H1 (cell line): ENCODE results near the gene ENPP3. TPM values are rescaled to one million over a fixed set of nuclear protein-coding genes. Genes with fewer than 3 reads are reported as not detected.

Source experiments
- CTCF ChIA-PET: fragments of 300-600 bp; sonication (Branson Sonifier 250); formaldehyde crosslinking; loops from one replicate; lab custom pipeline; 2021; ENCODE audit not compliant: partially characterized antibody; lab: Charles Lee
- POLR2A ChIA-PET: fragments of 300-600 bp; sonication (Branson Sonifier 250); formaldehyde crosslinking; loops from one replicate; lab custom pipeline; 2021; ENCODE audit warnings: inconsistent platforms; ENCODE audit not compliant: partially characterized antibody; lab: Charles Lee
- DNase-seq, 2 experiments: peaks; one replicate each; pipeline versions ENCODE4 v3.0.0 to v3.0.0-alpha.2; 2010 to 2022; ENCODE audit warnings: low spot score in 2 of 2, low read depth in 1 of 2, mixed read lengths in 1 of 2
- FAIRE-seq: peaks from 2 replicates; lab custom pipeline; 2011; peaks lifted over from hg19 to GRCh38; lab: Jason Lieb, UNC
- H2AFZ ChIP-seq: 2 replicates; pipeline ENCODE4 v1.8.1; 2012; ENCODE audit warnings: low read length, inconsistent platforms
- H2AK5ac ChIP-seq: 2 replicates; pipeline ENCODE4 v1.6.1; 2013; ENCODE audit warnings: low read depth, low read length
- H2BK120ac ChIP-seq: replicated peaks from 2 replicates; pipeline ENCODE3; 2013; ENCODE audit warnings: low read depth, low read length, inconsistent platforms
- H2BK12ac ChIP-seq: 2 replicates; pipeline ENCODE4 v1.6.1; 2013; ENCODE audit warnings: low read depth, low read length
- H2BK15ac ChIP-seq: 2 replicates; pipeline ENCODE4 v1.6.1; 2013; ENCODE audit warnings: low read length
- H2BK20ac ChIP-seq: 2 replicates; pipeline ENCODE4 v1.6.1; 2013; ENCODE audit warnings: low read length
- H2BK5ac ChIP-seq: 2 replicates; pipeline ENCODE4 v1.6.1; 2013; ENCODE audit warnings: low read depth, low read length
- H3K14ac ChIP-seq: 2 replicates; pipeline ENCODE4 v1.6.1; 2013; ENCODE audit warnings: inconsistent platforms; ENCODE audit not compliant: insufficient read length
- H3K18ac ChIP-seq: 2 replicates; pipeline ENCODE4 v1.6.1; 2013; ENCODE audit warnings: low read length; ENCODE audit errors: extremely low read depth
- H3K23ac ChIP-seq: 2 replicates; pipeline ENCODE4 v1.6.1; 2013; ENCODE audit warnings: inconsistent platforms; ENCODE audit not compliant: insufficient read length
- H3K23me2 ChIP-seq: 2 replicates; pipeline ENCODE4 v1.6.1; 2013; ENCODE audit warnings: low read depth, low read length
- H3K27ac ChIP-seq: 2 replicates; pipeline ENCODE4 v1.6.1; 2011; ENCODE audit warnings: low read depth, low read length, inconsistent platforms
- H3K27me3 ChIP-seq, 4 experiments: replicated peaks in 1 of 4; 1 replicate in 1 of 4; 2 replicates in 3 of 4; pipeline versions ENCODE4 v1.6.1 to v1.8.1; 2011 to 2013; ENCODE audit warnings: low read length in 3 of 4, mild to moderate bottlenecking in 3 of 4, inconsistent platforms in 2 of 4, mixed read lengths in 2 of 4, moderate library complexity in 1 of 4; ENCODE audit not compliant: control insufficient read depth in 3 of 4, insufficient read depth in 3 of 4; ENCODE audit errors: extremely low read depth in 1 of 4
- H3K36me3 ChIP-seq, 4 experiments: 2 replicates each; pipeline versions ENCODE4 v1.6.1 to v1.8.1; 2011 to 2013; ENCODE audit warnings: mild to moderate bottlenecking in 4 of 4, low read length in 3 of 4, moderate library complexity in 2 of 4, control low read depth in 1 of 4, inconsistent platforms in 1 of 4; ENCODE audit not compliant: insufficient read depth in 4 of 4, control insufficient read depth in 2 of 4
- H3K4ac ChIP-seq: replicated peaks from 2 replicates; pipeline ENCODE3; 2013; ENCODE audit warnings: low read length, low read depth, mixed read lengths, inconsistent platforms; ENCODE audit not compliant: insufficient read length
- H3K4me1 ChIP-seq, 4 experiments: replicated peaks in 1 of 4; 1 replicate in 1 of 4; 2 replicates in 3 of 4; pipeline versions ENCODE4 v1.6.1 to v1.8.1; 2011 to 2013; ENCODE audit warnings: low read length in 3 of 4, inconsistent platforms in 2 of 4, mixed read lengths in 1 of 4; ENCODE audit not compliant: insufficient read depth in 4 of 4, control insufficient read depth in 3 of 4
- H3K4me2 ChIP-seq, 2 experiments: 2 replicates each; pipeline versions ENCODE4 v1.6.1 to v1.8.1; 2011 to 2013; ENCODE audit warnings: low read depth in 2 of 2, low read length in 2 of 2, control low read depth in 1 of 2, inconsistent platforms in 1 of 2, mild to moderate bottlenecking in 1 of 2; ENCODE audit not compliant: insufficient read depth in 1 of 2
- H3K4me3 ChIP-seq, 4 experiments: fragments of 200-600, 300-600 bp in 1 of 4; sonication (generic), shearing (Covaris generic), sonication (Bioruptor Twin) in 1 of 4; 2 replicates each; pipeline versions ENCODE4 v1.5.1 to v1.8.1; 2011 to 2016; ENCODE audit warnings: low read length in 4 of 4, low read depth in 3 of 4, control low read depth in 2 of 4, inconsistent platforms in 2 of 4, mild to moderate bottlenecking in 2 of 4, mixed read lengths in 1 of 4, moderate library complexity in 1 of 4; ENCODE audit not compliant: insufficient read depth in 2 of 4; ENCODE audit errors: extremely low read depth in 1 of 4
- H3K56ac ChIP-seq: replicated peaks from 2 replicates; pipeline ENCODE3; 2013; ENCODE audit warnings: low read depth, mild to moderate bottlenecking, mixed read lengths, low read length, inconsistent platforms; ENCODE audit not compliant: insufficient read length
- H3K79me1 ChIP-seq: 2 replicates; pipeline ENCODE4 v1.6.1; 2013; ENCODE audit warnings: low read depth, low read length, control low read depth
- H3K79me2 ChIP-seq, 2 experiments: 2 replicates each; pipeline versions ENCODE4 v1.6.1 to v1.8.1; 2012 to 2013; ENCODE audit warnings: low read length in 2 of 2, mild to moderate bottlenecking in 2 of 2, inconsistent platforms in 1 of 2; ENCODE audit not compliant: insufficient read depth in 2 of 2, control insufficient read depth in 1 of 2
- H3K9ac ChIP-seq, 4 experiments: replicated peaks in 1 of 4; 1 replicate in 1 of 4; 2 replicates in 3 of 4; pipeline versions ENCODE4 v1.6.1 to v1.8.1; 2011 to 2013; ENCODE audit warnings: low read depth in 3 of 4, low read length in 3 of 4, control low read depth in 2 of 4, mild to moderate bottlenecking in 2 of 4, moderate library complexity in 2 of 4, inconsistent platforms in 1 of 4; ENCODE audit errors: extremely low read depth in 1 of 4
- H3K9me3 ChIP-seq, 2 experiments: 2 replicates each; pipeline versions ENCODE4 v1.6.1 to v1.8.1; 2012 to 2013; ENCODE audit warnings: mild to moderate bottlenecking in 2 of 2, moderate library complexity in 2 of 2, control low read depth in 1 of 2, inconsistent platforms in 1 of 2, low read depth in 1 of 2, low read length in 1 of 2, mixed read lengths in 1 of 2; ENCODE audit not compliant: insufficient read depth in 2 of 2
- H4K20me1 ChIP-seq, 2 experiments: replicated peaks in 1 of 2; 2 replicates each; pipeline versions ENCODE3 to v1.8.1; 2011 to 2013; ENCODE audit warnings: inconsistent platforms in 2 of 2, low read length in 2 of 2, mild to moderate bottlenecking in 1 of 2; ENCODE audit not compliant: insufficient read depth in 2 of 2, control insufficient read depth in 1 of 2
- H4K5ac ChIP-seq: 2 replicates; pipeline ENCODE4 v1.6.1; 2013; ENCODE audit warnings: low read length, low read depth, mixed read lengths, inconsistent platforms; ENCODE audit not compliant: insufficient read length
- H4K8ac ChIP-seq: 2 replicates; pipeline ENCODE4 v1.8.0; 2013; ENCODE audit warnings: mild to moderate bottlenecking, moderate library complexity, low read length, inconsistent platforms; ENCODE audit not compliant: insufficient read depth; ENCODE audit errors: extremely low read depth
- H4K91ac ChIP-seq: replicated peaks from 2 replicates; pipeline ENCODE3; 2013; ENCODE audit warnings: low read length, mixed read lengths, inconsistent platforms; ENCODE audit not compliant: insufficient read length
- ASH2L ChIP-seq: fragments of 200-600, 300-600 bp; sonication (generic); IDR thresholded peaks from one replicate; pipeline ENCODE4 v1.7.1; 2017; ENCODE audit warnings: low read length
- ATF3 ChIP-seq: IDR thresholded peaks from 2 replicates; pipeline ENCODE4 v1.6.1; 2011; ENCODE audit warnings: low read depth, mild to moderate bottlenecking, low read length; ENCODE audit not compliant: insufficient read depth
- BACH1 ChIP-seq: IDR thresholded peaks from 2 replicates; pipeline ENCODE4 v1.6.1; 2012; ENCODE audit warnings: low read length, improper control_type of control experiment
- CEBPB ChIP-seq: IDR thresholded peaks from 2 replicates; pipeline ENCODE4 v1.6.1; 2012; ENCODE audit warnings: low read depth, low read length
- E2F6 ChIP-seq: IDR thresholded peaks from 2 replicates; pipeline ENCODE4 v1.6.1; 2012; ENCODE audit warnings: inconsistent platforms
- EZH2 ChIP-seq: fragments of 200-600 bp; sonication (generic); IDR thresholded peaks from 2 replicates; pipeline ENCODE4 v1.7.1; 2012; ENCODE audit warnings: low read depth, mild to moderate bottlenecking, moderate library complexity, low read length, inconsistent platforms; ENCODE audit not compliant: severe bottlenecking
- HDAC6 ChIP-seq: IDR thresholded peaks from one replicate; pipeline ENCODE4 v1.7.1; 2012; ENCODE audit warnings: low read depth, mild to moderate bottlenecking, inconsistent platforms, low read length, moderate library complexity
- MAX ChIP-seq: IDR thresholded peaks from 2 replicates; pipeline ENCODE4 v1.6.1; 2012; ENCODE audit warnings: inconsistent platforms
- SIN3A ChIP-seq, 2 experiments: IDR thresholded peaks in 1 of 2; conservative IDR thresholded peaks in 1 of 2; 2 replicates each; pipeline ENCODE4 v1.6.1; 2011 to 2012; ENCODE audit warnings: low read length in 2 of 2, improper control_type of control experiment in 1 of 2, low read depth in 1 of 2, mild to moderate bottlenecking in 1 of 2
- SP2 ChIP-seq: IDR thresholded peaks from 2 replicates; pipeline ENCODE4 v1.6.1; 2012; ENCODE audit warnings: mild to moderate bottlenecking, low read length, inconsistent platforms
- SP4 ChIP-seq: IDR thresholded peaks from 2 replicates; pipeline ENCODE4 v1.6.1; 2012; ENCODE audit warnings: low read length, inconsistent platforms
- SRF ChIP-seq: IDR thresholded peaks from 2 replicates; pipeline ENCODE4 v1.6.1; 2011; ENCODE audit warnings: mild to moderate bottlenecking, low read depth, low read length, moderate library complexity
- TCF12 ChIP-seq: IDR thresholded peaks from 2 replicates; pipeline ENCODE4 v1.6.1; 2011; ENCODE audit warnings: low read depth, mild to moderate bottlenecking, low read length
- WGBS, 2 experiments: shearing (Covaris generic) in 1 of 2; methylation state at CpG; one replicate each; pipeline versions ENCODE4 v1.1.6 to v1.1.7; 2013 to 2015; ENCODE audit warnings: low lambda C conversion rate in 2 of 2, mixed read lengths in 2 of 2, inconsistent platforms in 1 of 2, low coverage in 1 of 2, missing lambda C conversion rate in 1 of 2; ENCODE audit not compliant: insufficient replicate concordance in 2 of 2, insufficient coverage in 1 of 2, insufficient read length in 1 of 2; ENCODE audit errors: extremely low coverage in 1 of 2, missing lambda C conversion rate in 1 of 2; 5-methylcytosine and 5-hydroxymethylcytosine counted together
- polyA plus RNA-seq, 7 experiments: library from polyadenylated mRNA; depleted of rRNA in 3 of 7; stranded (reverse) in 5 of 7; unstranded in 2 of 7; fragments of >200 nt in 5 of 7; fragments of 200-250 nt in 2 of 7; gene quantifications; 1 replicate in 5 of 7; 2 replicates in 1 of 7; 4 replicates in 1 of 7; pipeline versions ENCODE4 v1.2.1 to v1.2.3, GENCODE V29; 2011 to 2013; ENCODE audit warnings: missing spikeins in 2 of 7, mixed read lengths in 2 of 7
- total RNA-seq: library from RNA; stranded (reverse); fragmentation: NEBNext Ultra II Directional; extraction: Animal tissue kit (Norgen Biotek cat#: 25700); gene quantifications from 2 replicates; pipeline ENCODE4 v1.2.1, GENCODE V29; 2021

Gene ENPP3
- total and polyA plus RNA-seq, 2 of the 8 experiments (the other 6 are each of a cell fraction or from before 2014, with no cell fraction given) = 0.11 TPM; not detected in 1

GRCh38 chr6:131685266-131685780, 48.2 kb downstream of the ENPP3 start:
- peaks cover 0 to 3% (median under 1%) of the 10 kb centered on the region in 4 experiments; a peak in 2 of 7 replicates for H3K4me1 ChIP-seq
- ChIA-PET POLR2A (no interaction called here), CTCF (interaction anchor here (1.7 kb wide), 1 partner anchor 10 kb away, joined by 9 read pairs; no protein-coding TSS in a partner anchor)
- no peak overlapping the region for H3K4me3 ChIP-seq
- no peaks in the 10 kb centered on the region for H3K36me3 ChIP-seq
- no peak overlapping the region for H4K5ac ChIP-seq
- H3K27me3 ChIP-seq = no peaks in the 10 kb centered on the region
- H2BK15ac ChIP-seq = no peak overlapping the region
- no peak overlapping the region for H3K18ac ChIP-seq
- TF ChIP-seq CEBPB = no peak
- TF ChIP-seq ATF3 = no peak
- no peak for TF ChIP-seq SIN3A (conservative IDR thresholded peaks at IDR 0.05 in 1 of 2, IDR thresholded peaks at IDR 0.05 in 1 of 2; ENCODE audit: low read depth in 1 of 2, low read length in 2 of 2)
- no peak for TF ChIP-seq EZH2
- TF ChIP-seq MAX = no peak
- no peak for TF ChIP-seq SP2
- no peak for TF ChIP-seq ASH2L
- no peak for TF ChIP-seq SRF
- TF ChIP-seq HDAC6 = no peak
- TF ChIP-seq TCF12 = no peak
- no peak for TF ChIP-seq SP4
- no peak for TF ChIP-seq BACH1
- TF ChIP-seq E2F6 = no peak
- H3K4ac ChIP-seq = no peak overlapping the region
- no peak overlapping the region for H2AK5ac ChIP-seq
- FAIRE-seq (no peak), DNase-seq (no peak)
- no peaks in the 10 kb centered on the region for H3K79me1 ChIP-seq
- H3K79me2 ChIP-seq = no peaks in the 10 kb centered on the region
- H3K4me2 ChIP-seq = no peak overlapping the region
- no peak overlapping the region for H2BK120ac ChIP-seq
- H3K9me3 ChIP-seq = no peaks in the 10 kb centered on the region
- H2BK5ac ChIP-seq = no peak overlapping the region
- no peak overlapping the region for H4K8ac ChIP-seq
- no peaks in the 10 kb centered on the region for H3K23me2 ChIP-seq
- H4K20me1 ChIP-seq = no peaks in the 10 kb centered on the region
- H3K27ac ChIP-seq = no peak overlapping the region
- no peak overlapping the region for H2AFZ ChIP-seq
- WGBS, 2 experiments = 95% methylated on average over 4 of the region's 4 CpGs; no CpG with 5 or more reads in 1 of the 2 experiments
- no peak overlapping the region for H2BK20ac ChIP-seq
- H3K14ac ChIP-seq = no peak overlapping the region
- no peak overlapping the region for H3K56ac ChIP-seq
- no peak overlapping the region for H3K9ac ChIP-seq
- H4K91ac ChIP-seq = no peak overlapping the region
- no peak overlapping the region for H2BK12ac ChIP-seq
- no peak overlapping the region for H3K23ac ChIP-seq
